HEK293T (cell line): ENCODE results near the gene ATP1A4.

Experiments used
- ARNT ChIP-seq: fragments of 450-650 bp; IDR thresholded peaks from 2 replicates; pipeline ENCODE4 v1.6.1; 2017; ENCODE audit warnings: mild to moderate bottlenecking
- FOXA1 ChIP-seq: fragments of 450-650 bp; IDR thresholded peaks from 2 replicates; pipeline ENCODE4 v1.6.1; 2016; ENCODE audit warnings: mild to moderate bottlenecking
- PKNOX1 ChIP-seq: fragments of 450-650 bp; IDR thresholded peaks from 2 replicates; pipeline ENCODE4 v1.6.1; 2016
- SP1 ChIP-seq: fragments of 450-650 bp; IDR thresholded peaks from 2 replicates; pipeline ENCODE4 v1.6.1; 2017
- SUZ12 ChIP-seq: fragments of 450-650 bp; IDR thresholded peaks from 2 replicates; pipeline ENCODE4 v1.6.1; 2016; ENCODE audit warnings: mild to moderate bottlenecking
- TARDBP ChIP-seq: fragments of 450-650 bp; IDR thresholded peaks from 2 replicates; pipeline ENCODE4 v1.6.1; 2016

- TF ChIP-seq SP1 (no peak), FOXA1 (no peak), PKNOX1 (no peak), SUZ12 (no peak), ARNT (no peak), TARDBP (no peak)
Measured at GRCh38 chr1:160211046-160211790, 59.8 kb downstream of the ATP1A4 start.
